HepG2 (cell line): ENCODE measurements around the gene GRB2. TPM values are rescaled to one million over a fixed set of nuclear protein-coding genes. Genes with fewer than 3 reads are reported as not detected.
A peak's percentile ranks its signal among the peaks of the same experiment; 100 is the strongest.

Experiments used
- ATAC-seq: fragments of 200-7000 bp; cut with Tn5 transposase; 3 replicates; pipeline ENCODE4 v1.9.1; 2020; ENCODE audit warnings: mild to moderate bottlenecking, moderate library complexity
- BruUV-seq: library from RNA; stranded (reverse); fragments of 400-500 nt; replicated peaks from 2 replicates; lab custom pipeline; 2021; lab: Mats Ljungman, UMichigan
- CTCF ChIA-PET: fragments of 300-600 bp; formaldehyde crosslinking; extraction: SDS; loops from one replicate; lab custom pipeline; 2021; ENCODE audit warnings: low total read pairs, inconsistent platforms, low intra/inter-chr PET ratio; lab: Yijun Ruan, JAX
- POLR2A ChIA-PET: fragments of 350-600 bp; sonication (Branson Sonifier 250); formaldehyde crosslinking; loops from one replicate; lab custom pipeline; 2020; ENCODE audit warnings: antibody characterized with exemption, inconsistent platforms; lab: Yijun Ruan, JAX
- DNase-seq: peaks from one replicate; pipeline ENCODE4 v3.0.0-alpha.2; 2015; ENCODE audit warnings: low spot score
- FAIRE-seq: peaks from 3 replicates; lab custom pipeline; 2011; peaks lifted over from hg19 to GRCh38; lab: Jason Lieb, UNC
- H2AFZ ChIP-seq: one replicate; pipeline ENCODE4 v1.6.1; 2011; ENCODE audit warnings: low read length, inconsistent platforms
- H3K27ac ChIP-seq: fragments of 300-600 bp; 3 replicates; pipeline ENCODE4 v1.8.0; 2011; ENCODE audit warnings: mixed run types, mild to moderate bottlenecking, mixed read lengths, low read length, inconsistent platforms; ENCODE audit not compliant: insufficient read depth; ENCODE audit errors: extremely low read length
- H3K27me3 ChIP-seq, 2 experiments: fragments of 200-600 bp in 1 of 2; 2 replicates in 1 of 2; 3 replicates in 1 of 2; pipeline versions ENCODE4 v1.6.0 to v1.8.0; 2011; ENCODE audit warnings: low read length in 2 of 2, mild to moderate bottlenecking in 2 of 2, moderate library complexity in 2 of 2, inconsistent platforms in 1 of 2; ENCODE audit not compliant: insufficient read depth in 2 of 2, control insufficient read depth in 1 of 2
- H3K36me3 ChIP-seq, 2 experiments: fragments of 200-600 bp in 1 of 2; replicated peaks in 1 of 2; 2 replicates in 1 of 2; 3 replicates in 1 of 2; pipeline versions ENCODE4 v1.5.1 to v1.8.0; 2011; ENCODE audit warnings: low read length in 2 of 2, inconsistent platforms in 1 of 2; ENCODE audit not compliant: insufficient read depth in 2 of 2, control insufficient read depth in 1 of 2
- H3K4me1 ChIP-seq: 2 replicates; pipeline ENCODE4 v1.5.1; 2012; ENCODE audit warnings: low read length, inconsistent platforms; ENCODE audit not compliant: insufficient read depth
- H3K4me2 ChIP-seq: 2 replicates; pipeline ENCODE4 v1.6.0; 2011; ENCODE audit warnings: low read depth, low read length, inconsistent platforms
- H3K4me3 ChIP-seq, 3 experiments: fragments of 200-600 bp in 1 of 3; sonication (generic), shearing (Covaris generic) in 1 of 3; replicated peaks in 1 of 3; 2 replicates each; pipeline ENCODE4 v1.5.1; 2011 to 2016; ENCODE audit warnings: low read length in 3 of 3, inconsistent platforms in 2 of 3, low read depth in 2 of 3, mild to moderate bottlenecking in 2 of 3, control low read depth in 1 of 3, mixed read lengths in 1 of 3; ENCODE audit not compliant: insufficient read depth in 1 of 3
- H3K79me2 ChIP-seq: one replicate; pipeline ENCODE4 v1.6.1; 2011; ENCODE audit warnings: low read length, inconsistent platforms; ENCODE audit not compliant: insufficient read depth
- H3K9ac ChIP-seq: 2 replicates; pipeline ENCODE4 v1.6.0; 2011; ENCODE audit warnings: mild to moderate bottlenecking, low read depth, low read length, inconsistent platforms; ENCODE audit not compliant: insufficient read depth
- H3K9me3 ChIP-seq: 2 replicates; pipeline ENCODE4 v1.5.1; 2012; ENCODE audit warnings: mild to moderate bottlenecking, low read length
- H4K20me1 ChIP-seq: 2 replicates; pipeline ENCODE4 v1.6.0; 2011; ENCODE audit warnings: inconsistent platforms, mild to moderate bottlenecking, low read length, moderate library complexity; ENCODE audit not compliant: insufficient read depth
- JUN ChIP-seq: sonication (generic); formaldehyde crosslinking; IDR thresholded peaks from 2 replicates; pipeline ENCODE4 v1.4.0; 2020; ENCODE audit warnings: mild to moderate bottlenecking, missing genetic modification reagents
- NCOR1 ChIP-seq: fragments of 200-600 bp; sonication (generic); IDR thresholded peaks from 2 replicates; pipeline ENCODE4 v1.7.0; 2017; ENCODE audit warnings: antibody characterized with exemption, low read length, borderline replicate concordance
- NR2F1 ChIP-seq, 2 experiments: fragments of 450-650 bp in 1 of 2; formaldehyde crosslinking in 1 of 2; IDR thresholded peaks; 2 replicates each; pipeline versions ENCODE4 v1.5.0 to v1.6.1; 2016 to 2020; ENCODE audit warnings: mild to moderate bottlenecking in 1 of 2, missing compliant biosample characterization in 1 of 2, missing genetic modification reagents in 1 of 2, moderate library complexity in 1 of 2
- PRPF4 ChIP-seq: fragments of 200-400 bp; formaldehyde crosslinking; IDR thresholded peaks from 2 replicates; pipeline ENCODE4 v1.6.1; 2016; ENCODE audit warnings: low read length, low read depth; ENCODE audit not compliant: poor library complexity, severe bottlenecking
- ZBTB38 ChIP-seq: sonication (generic); formaldehyde crosslinking; IDR thresholded peaks from 2 replicates; pipeline ENCODE4 v1.5.1; 2020; ENCODE audit warnings: mild to moderate bottlenecking, missing genetic modification reagents
- ZMYM3 ChIP-seq: sonication (generic); formaldehyde crosslinking; IDR thresholded peaks from 2 replicates; pipeline ENCODE4 v1.5.1; 2020; ENCODE audit warnings: mild to moderate bottlenecking, missing genetic modification reagents
- ZNF546 ChIP-seq: sonication (generic); formaldehyde crosslinking; conservative IDR thresholded peaks from 2 replicates; pipeline ENCODE4 v1.8.1; 2023; ENCODE audit warnings: mild to moderate bottlenecking, missing genetic modification reagents
- ZNF589 ChIP-seq: sonication (generic); formaldehyde crosslinking; conservative IDR thresholded peaks from 2 replicates; pipeline ENCODE4 v1.8.0; 2022; ENCODE audit warnings: mild to moderate bottlenecking, moderate library complexity, missing genetic modification reagents
- ZNF644 ChIP-seq: IDR thresholded peaks from 2 replicates; pipeline ENCODE4 v1.6.1; 2016; ENCODE audit warnings: low read depth
- ZNF747 ChIP-seq: sonication (generic); formaldehyde crosslinking; IDR thresholded peaks from 2 replicates; pipeline ENCODE4 v1.8.1; 2023; ENCODE audit warnings: missing genetic modification reagents, mild to moderate bottlenecking, borderline replicate concordance
- ZNF781 ChIP-seq: sonication (generic); formaldehyde crosslinking; IDR thresholded peaks from 2 replicates; pipeline ENCODE4 v1.5.1; 2020; ENCODE audit warnings: borderline replicate concordance, mild to moderate bottlenecking, missing genetic modification reagents; ENCODE audit errors: not compliant biosample characterization
- WGBS: methylation state at CpG from one replicate; pipeline ENCODE4 v1.1.6; 2017; ENCODE audit warnings: low lambda C conversion rate; 5-methylcytosine and 5-hydroxymethylcytosine counted together
- in situ Hi-C: cut with HindIII; loops from 2 replicates; pipeline ENCODE4 v1.10.0; 2017; ENCODE audit warnings: low pct_unique_long_range_greater_than_20kb; ENCODE audit not compliant: extremely low pct_ligation_motif_present
- intact Hi-C: fragments of 100-400 bp; cut with micrococcal nuclease; formaldehyde crosslinking; loops from one replicate; pipeline ENCODE4 v1.10.0; 2022; ENCODE audit not compliant: unreplicated experiment
- polyA plus RNA-seq, 8 experiments: library from polyadenylated mRNA; depleted of rRNA in 3 of 8; stranded (reverse) in 7 of 8; unstranded in 1 of 8; fragments of >200 nt; fragmentation: Illumina TruSeq in 4 of 8; extraction: Trizol in 4 of 8; gene quantifications; 2 replicates each; pipeline versions ENCODE4 v1.2.1 to v1.2.3, GENCODE V29; 2011 to 2016; ENCODE audit warnings: low read depth in 4 of 8, missing spikeins in 1 of 8, mixed read lengths in 1 of 8; ENCODE audit not compliant: insufficient read depth in 1 of 8
- total RNA-seq, 5 experiments: library from RNA; depleted of rRNA; stranded (reverse); fragments of >200 nt; fragmentation: Illumina TruSeq; extraction: Trizol; gene quantifications; 2 replicates each; pipeline ENCODE4 v1.2.3, GENCODE V29; 2016; ENCODE audit warnings: low read depth in 1 of 5
- TF ChIP-seq, protein P1 (sequence below): IDR thresholded peaks from 2 replicates; pipeline ENCODE4 v1.6.1; 2016
- TF ChIP-seq, protein P2 (sequence below): sonication (generic); formaldehyde crosslinking; IDR thresholded peaks from 2 replicates; pipeline ENCODE4 v1.4.0; 2020; ENCODE audit warnings: low read depth, mild to moderate bottlenecking, missing genetic modification reagents
- TF ChIP-seq, protein P3 (sequence below), 2 experiments: fragments of 450-650 bp in 1 of 2; sonication (generic) in 1 of 2; formaldehyde crosslinking; IDR thresholded peaks; 2 replicates each; pipeline versions ENCODE4 v1.5.0 to v1.8.0; 2020 to 2022; ENCODE audit warnings: mild to moderate bottlenecking in 1 of 2, missing genetic modification reagents in 1 of 2
- TF ChIP-seq, protein P4 (sequence below): sonication (generic); formaldehyde crosslinking; IDR thresholded peaks from 2 replicates; pipeline ENCODE4 v1.8.1; 2022; ENCODE audit warnings: mild to moderate bottlenecking, missing genetic modification reagents

GRB2 gene
- total and polyA plus RNA-seq, 2 of the 13 experiments (the other 11 are each of a cell fraction or from before 2014, with no cell fraction given): 84.6 to 92.3 TPM

DNA sequence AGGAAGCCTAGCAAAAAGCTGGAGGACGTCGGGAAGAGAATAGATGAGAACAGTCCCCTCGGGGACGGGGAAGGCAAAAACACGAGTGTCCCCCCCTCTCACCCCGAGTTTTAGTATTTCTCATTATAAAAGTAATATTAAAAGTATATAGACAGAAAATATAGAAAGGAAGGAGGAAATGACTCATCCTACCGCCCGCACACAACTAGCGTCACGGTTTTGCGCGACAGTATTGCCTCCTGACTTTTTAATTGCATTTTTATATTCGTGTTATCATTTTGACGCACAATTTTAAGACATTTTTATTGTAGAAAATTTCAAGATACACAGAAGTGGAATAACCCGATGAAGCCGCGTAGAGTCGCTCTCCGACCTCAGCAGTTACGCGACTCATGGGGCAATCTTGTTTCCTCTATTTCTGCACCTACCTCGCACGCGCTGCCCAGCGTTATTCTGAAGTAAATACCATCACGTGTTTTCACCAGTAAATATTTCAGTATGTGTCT, 115.6 kb downstream of the GRB2 start:
- FAIRE-seq: no peak
- no peak for DNase-seq
- intact Hi-C loops (loop anchor here (1.0 kb wide), 2 partner anchors 19 to 115 kb away; partner anchors contain the start of genes GRB2 and MIF4GD), in situ Hi-C loops (no loop called here)
- BruUV-seq: no TSS peak
- H3K4me1 ChIP-seq: peaks cover 63% of the 10 kb centered on the region
- H4K20me1 ChIP-seq: no peaks in the 10 kb centered on the region
- H3K27ac ChIP-seq: peak overlapping the region; percentile 11
- peak overlapping the region; percentile 40 to 94 (median 56) for H3K4me3 ChIP-seq
- H2AFZ ChIP-seq: no peak overlapping the region
- H3K4me2 ChIP-seq: peak overlapping the region; percentile 74
- no peaks in the 10 kb centered on the region for H3K9me3 ChIP-seq
- ATAC-seq: no peak
- WGBS: 63% methylated on average over 26 of the region's 26 CpGs
- ChIA-PET CTCF (interaction anchor here (1.2 kb wide), 1 partner anchor 115 kb away, joined by 5 read pairs; no protein-coding TSS in a partner anchor), POLR2A (interaction anchor here (0.7 to 2.2 kb wide), 33 partner anchors 8 to 490 kb away, joined by 3 to 73 read pairs (median 5); partner anchors contain the start of genes FDXR, GGA3, GRB2 and MIF4GD)
- no peaks in the 10 kb centered on the region for H3K27me3 ChIP-seq
- peak overlapping the region; percentile 50 for H3K9ac ChIP-seq
- peaks cover 15% of the 10 kb centered on the region for H3K79me2 ChIP-seq
- H3K36me3 ChIP-seq: peaks cover 6 to 19% of the 10 kb centered on the region in 2 experiments; a peak in 4 of 5 replicates
- TF ChIP-seq NCOR1 (0 out of 2 replicates have a peak, but pooled peaks have one; percentile 8), JUN (CRISPR knock-in tag) (0 out of 2 replicates have a peak, but pooled peaks have one; percentile 34), PRPF4 (peak; percentile 91), ZNF589 (CRISPR knock-in tag) (0 out of 2 replicates have a peak, but pooled peaks have one; percentile 43), ZMYM3 (CRISPR knock-in tag) (0 out of 2 replicates have a peak, but pooled peaks have one; percentile 4), ZNF781 (CRISPR knock-in tag) (no peak), NR2F1 (CRISPR knock-in tag; IDR thresholded peaks at IDR 0.05) (0 out of 4 replicates have a peak, but pooled peaks of 1 of the 2 experiments have one; percentile 7), ZNF747 (CRISPR knock-in tag) (0 out of 2 replicates have a peak, but pooled peaks have one; percentile 36), ZNF546 (CRISPR knock-in tag) (0 out of 2 replicates have a peak, but pooled peaks have one; percentile 9), ZNF644 (CRISPR knock-in tag) (no peak), ZBTB38 (CRISPR knock-in tag) (0 out of 2 replicates have a peak, but pooled peaks have one; percentile 13)
- TF ChIP-seq, protein P1, sequence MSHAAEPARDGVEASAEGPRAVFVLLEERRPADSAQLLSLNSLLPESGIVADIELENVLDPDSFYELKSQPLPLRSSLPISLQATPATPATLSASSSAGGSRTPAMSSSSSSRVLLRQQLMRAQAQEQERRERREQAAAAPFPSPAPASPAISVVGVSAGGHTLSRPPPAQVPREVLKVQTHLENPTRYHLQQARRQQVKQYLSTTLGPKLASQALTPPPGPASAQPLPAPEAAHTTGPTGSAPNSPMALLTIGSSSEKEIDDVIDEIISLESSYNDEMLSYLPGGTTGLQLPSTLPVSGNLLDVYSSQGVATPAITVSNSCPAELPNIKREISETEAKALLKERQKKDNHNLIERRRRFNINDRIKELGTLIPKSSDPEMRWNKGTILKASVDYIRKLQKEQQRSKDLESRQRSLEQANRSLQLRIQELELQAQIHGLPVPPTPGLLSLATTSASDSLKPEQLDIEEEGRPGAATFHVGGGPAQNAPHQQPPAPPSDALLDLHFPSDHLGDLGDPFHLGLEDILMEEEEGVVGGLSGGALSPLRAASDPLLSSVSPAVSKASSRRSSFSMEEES (CRISPR knock-in tag): no peak
- TF ChIP-seq, protein P2, sequence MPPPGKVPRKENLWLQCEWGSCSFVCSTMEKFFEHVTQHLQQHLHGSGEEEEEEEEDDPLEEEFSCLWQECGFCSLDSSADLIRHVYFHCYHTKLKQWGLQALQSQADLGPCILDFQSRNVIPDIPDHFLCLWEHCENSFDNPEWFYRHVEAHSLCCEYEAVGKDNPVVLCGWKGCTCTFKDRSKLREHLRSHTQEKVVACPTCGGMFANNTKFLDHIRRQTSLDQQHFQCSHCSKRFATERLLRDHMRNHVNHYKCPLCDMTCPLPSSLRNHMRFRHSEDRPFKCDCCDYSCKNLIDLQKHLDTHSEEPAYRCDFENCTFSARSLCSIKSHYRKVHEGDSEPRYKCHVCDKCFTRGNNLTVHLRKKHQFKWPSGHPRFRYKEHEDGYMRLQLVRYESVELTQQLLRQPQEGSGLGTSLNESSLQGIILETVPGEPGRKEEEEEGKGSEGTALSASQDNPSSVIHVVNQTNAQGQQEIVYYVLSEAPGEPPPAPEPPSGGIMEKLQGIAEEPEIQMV (CRISPR knock-in tag): 0 out of 2 replicates have a peak, but pooled peaks have one; percentile 7
- TF ChIP-seq, protein P3, sequence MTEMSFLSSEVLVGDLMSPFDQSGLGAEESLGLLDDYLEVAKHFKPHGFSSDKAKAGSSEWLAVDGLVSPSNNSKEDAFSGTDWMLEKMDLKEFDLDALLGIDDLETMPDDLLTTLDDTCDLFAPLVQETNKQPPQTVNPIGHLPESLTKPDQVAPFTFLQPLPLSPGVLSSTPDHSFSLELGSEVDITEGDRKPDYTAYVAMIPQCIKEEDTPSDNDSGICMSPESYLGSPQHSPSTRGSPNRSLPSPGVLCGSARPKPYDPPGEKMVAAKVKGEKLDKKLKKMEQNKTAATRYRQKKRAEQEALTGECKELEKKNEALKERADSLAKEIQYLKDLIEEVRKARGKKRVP (CRISPR knock-in tag; IDR thresholded peaks at IDR 0.05): peak in 1 of 2 experiments; percentile 6; a peak in 1 of 4 replicates
- TF ChIP-seq, protein P4, sequence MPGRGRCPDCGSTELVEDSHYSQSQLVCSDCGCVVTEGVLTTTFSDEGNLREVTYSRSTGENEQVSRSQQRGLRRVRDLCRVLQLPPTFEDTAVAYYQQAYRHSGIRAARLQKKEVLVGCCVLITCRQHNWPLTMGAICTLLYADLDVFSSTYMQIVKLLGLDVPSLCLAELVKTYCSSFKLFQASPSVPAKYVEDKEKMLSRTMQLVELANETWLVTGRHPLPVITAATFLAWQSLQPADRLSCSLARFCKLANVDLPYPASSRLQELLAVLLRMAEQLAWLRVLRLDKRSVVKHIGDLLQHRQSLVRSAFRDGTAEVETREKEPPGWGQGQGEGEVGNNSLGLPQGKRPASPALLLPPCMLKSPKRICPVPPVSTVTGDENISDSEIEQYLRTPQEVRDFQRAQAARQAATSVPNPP (CRISPR knock-in tag): 0 out of 2 replicates have a peak, but pooled peaks have one; percentile 1
